GM12892 (cell line): Measurements from ENCODE around the gene HIVEP2.

Source experiments
- POLR2A ChIP-seq: IDR thresholded peaks from 2 replicates; pipeline ENCODE4 v1.6.1; 2011; ENCODE audit warnings: low read depth, low read length, control low read depth
- POLR2AphosphoS5 ChIP-seq: IDR thresholded peaks from 2 replicates; pipeline ENCODE4 v1.6.1; 2011; ENCODE audit warnings: low read depth, low read length, control low read depth

GRCh38 chr6:142975365-142975764 lies 30.4 kb upstream of the HIVEP2 start:
- TF ChIP-seq POLR2A (no peak), POLR2AphosphoS5 (no peak)
